ENCODE results near the gene PPP1R3E.
"Not testable (repeated sequence)": the region's sequence is repeated elsewhere in the genome, so short reads cannot be mapped to it uniquely, and the experiment has no call there.

Gene PPP1R3E

GRCh38 chr14:23302290-23303225 lies at the start of gene PPP1R3E:
PPP1R3E (minus strand) TSS chr14:23302859; CDS start chr14:23302576, 283 bp downstream.
- peak; percentile 88 for DNase-seq

DNA sequence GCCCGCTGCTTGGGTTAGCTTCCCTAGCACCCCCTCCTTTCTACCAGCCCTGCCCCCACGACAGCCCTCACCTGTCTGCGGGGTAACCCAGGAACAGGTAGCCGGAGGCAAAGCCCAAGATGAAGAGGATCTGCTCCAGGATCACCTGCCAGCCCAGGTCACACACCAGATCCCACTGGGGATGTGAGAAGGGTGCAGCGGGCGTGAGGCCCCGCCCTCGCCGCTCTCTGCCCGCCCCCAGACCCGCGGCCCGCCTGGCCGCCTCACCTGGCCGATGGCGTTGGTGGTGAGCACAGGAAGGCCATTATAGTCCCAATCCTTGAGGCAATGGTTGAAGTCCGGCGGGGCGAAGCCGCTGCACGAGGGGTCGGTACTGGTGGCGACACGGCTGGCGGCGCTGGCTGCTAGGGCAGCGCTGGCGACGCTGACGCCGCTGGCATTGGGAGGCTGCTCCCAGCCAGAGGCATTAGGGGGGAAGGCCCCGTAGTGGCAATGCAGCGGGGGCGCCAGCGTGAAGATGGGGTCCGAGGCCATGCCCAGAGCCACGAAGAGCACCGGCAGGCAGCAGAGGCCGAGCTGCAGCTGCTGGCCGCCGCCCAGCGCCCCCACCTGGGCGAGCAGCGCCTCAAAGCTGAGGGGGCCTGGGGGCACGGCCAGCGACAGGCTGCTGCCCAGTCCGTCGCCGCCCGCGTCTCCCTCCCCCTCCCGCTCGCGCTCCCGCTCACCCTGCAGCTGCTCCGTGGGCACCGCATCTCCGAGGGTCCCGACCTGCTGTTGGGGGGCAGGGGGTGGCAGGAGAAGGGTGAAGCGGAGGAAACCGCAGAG lies 49.2 kb upstream of the PPP1R3E start:
- DNase-seq: no peak

DNA sequence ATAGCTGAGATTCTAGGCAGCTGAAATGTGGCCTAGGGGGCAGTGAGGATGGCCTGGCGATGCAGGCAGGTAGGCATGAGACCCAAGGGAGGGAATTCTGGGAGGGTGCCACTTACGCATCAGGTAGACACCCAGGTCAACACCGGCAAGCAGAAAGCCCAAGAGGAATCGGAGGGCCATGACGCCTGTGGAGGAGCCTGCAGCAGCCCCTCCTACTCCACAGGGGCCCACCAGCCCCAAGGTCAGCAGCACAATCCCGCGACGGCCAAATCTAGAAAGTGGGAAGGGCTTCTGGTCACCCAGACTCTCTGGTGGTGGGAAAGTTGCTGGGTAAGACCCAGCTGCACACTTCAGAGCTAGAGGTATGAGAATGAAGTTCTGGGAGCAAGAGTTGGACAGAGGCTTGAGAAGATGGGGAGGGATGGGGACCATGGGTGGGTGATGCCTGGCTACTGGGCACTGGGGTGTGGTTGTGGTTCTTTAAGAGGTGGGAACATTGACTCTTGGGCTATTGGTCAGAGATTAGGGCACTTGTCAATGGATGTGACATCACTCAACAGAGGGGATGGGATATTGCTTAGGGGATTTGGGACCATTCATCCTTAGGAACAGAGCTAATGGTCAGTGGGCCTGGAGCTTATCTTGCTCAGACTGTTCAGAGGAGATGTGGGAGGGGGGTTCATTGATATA lies 46.6 kb upstream of the PPP1R3E start:
- no peak for DNase-seq

GRCh38 chr14:23348297-23348655 lies 45.6 kb upstream of the PPP1R3E start:
- DNase-seq: no peak

GRCh38 chr14:23347406-23348296 lies 45.0 kb upstream of the PPP1R3E start:
- DNase-seq: no peak

GRCh38 chr14:23346693-23347405 lies 44.2 kb upstream of the PPP1R3E start:
- DNase-seq: no peak

- DNase-seq: no peak
Measured at GRCh38 chr14:23345987-23346692, 43.5 kb upstream of the PPP1R3E start.

- DNase-seq: no peak
Measured at GRCh38 chr14:23344481-23344880, 41.8 kb upstream of the PPP1R3E start.

DNA sequence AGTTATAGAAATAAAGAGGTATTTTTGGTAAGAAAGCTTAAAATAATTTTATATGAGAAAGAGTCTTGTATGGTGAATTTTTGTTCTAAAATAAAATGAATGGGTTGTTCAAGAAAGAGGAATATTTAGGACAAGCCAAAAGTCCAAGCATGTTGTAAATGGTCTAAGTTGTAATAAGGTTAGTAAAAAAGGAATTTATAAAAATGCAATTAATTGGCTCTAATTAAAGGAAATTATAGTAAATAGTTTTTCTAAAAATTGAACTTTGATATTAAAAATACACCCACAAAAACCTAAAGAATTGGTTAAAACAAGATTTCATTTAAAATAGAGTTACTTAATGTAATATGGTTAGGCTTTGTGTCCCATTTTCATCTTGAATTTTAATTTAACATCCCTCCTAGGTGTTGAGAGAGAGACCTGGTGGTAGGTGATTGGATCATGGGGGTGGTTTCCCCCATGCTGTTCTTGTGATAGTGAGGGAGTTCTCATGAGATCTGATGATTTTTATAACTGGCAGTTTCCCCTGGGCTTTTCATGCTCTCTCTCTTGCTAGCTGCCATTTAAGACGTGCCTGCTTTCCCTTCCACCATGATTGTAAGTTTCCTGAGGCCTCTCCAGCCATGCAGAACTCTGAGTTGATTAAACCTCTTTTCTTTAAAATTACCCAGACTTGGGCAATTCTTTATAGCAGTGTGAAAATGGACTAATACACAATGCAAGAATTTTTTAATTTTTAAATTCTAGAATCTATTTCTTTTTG lies 37.0 kb upstream of the PPP1R3E start:
- DNase-seq: no peak

GRCh38 chr14:23335623-23336022 lies 33.0 kb upstream of the PPP1R3E start:
- no peak for DNase-seq

- DNase-seq: peak; percentile 70
Measured at GRCh38 chr14:23327947-23328744, 25.5 kb upstream of the PPP1R3E start.

- no peak for DNase-seq
Measured at GRCh38 chr14:23326491-23327332, 24.1 kb upstream of the PPP1R3E start.

DNA sequence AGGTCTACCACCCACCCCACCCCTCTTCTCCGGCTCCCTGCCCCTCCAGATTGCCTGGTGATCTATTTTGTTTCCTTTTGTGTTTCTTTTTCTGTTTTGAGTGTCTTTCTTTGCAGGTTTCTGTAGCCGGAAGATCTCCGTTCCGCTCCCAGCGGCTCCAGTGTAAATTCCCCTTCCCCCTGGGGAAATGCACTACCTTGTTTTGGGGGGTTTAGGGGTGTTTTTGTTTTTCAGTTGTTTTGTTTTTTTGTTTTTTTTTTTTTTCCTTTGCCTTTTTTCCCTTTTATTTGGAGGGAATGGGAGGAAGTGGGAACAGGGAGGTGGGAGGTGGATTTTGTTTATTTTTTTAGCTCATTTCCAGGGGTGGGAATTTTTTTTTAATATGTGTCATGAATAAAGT lies 23.1 kb upstream of the PPP1R3E start:
- DNase-seq: not testable (repeated sequence)

DNA sequence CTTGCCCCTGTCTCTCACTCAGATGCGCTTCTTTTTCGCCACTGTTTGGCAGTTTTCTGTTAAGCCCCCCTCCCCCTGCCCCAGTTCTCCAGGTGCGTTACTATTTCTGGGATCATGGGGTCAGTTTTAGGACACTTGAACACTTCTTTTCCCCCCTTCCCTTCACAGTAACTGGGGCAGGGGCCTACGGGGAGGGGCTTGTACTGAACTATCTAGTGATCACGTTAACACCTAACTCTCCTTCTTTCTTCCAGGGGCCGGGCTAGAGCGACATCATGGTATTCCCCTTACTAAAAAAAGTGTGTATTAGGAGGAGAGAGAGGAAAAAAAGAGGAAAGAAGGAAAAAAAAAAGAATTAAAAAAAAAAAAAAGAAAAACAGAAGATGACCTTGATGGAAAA lies 22.3 kb upstream of the PPP1R3E start:
- no peak for DNase-seq

DNA sequence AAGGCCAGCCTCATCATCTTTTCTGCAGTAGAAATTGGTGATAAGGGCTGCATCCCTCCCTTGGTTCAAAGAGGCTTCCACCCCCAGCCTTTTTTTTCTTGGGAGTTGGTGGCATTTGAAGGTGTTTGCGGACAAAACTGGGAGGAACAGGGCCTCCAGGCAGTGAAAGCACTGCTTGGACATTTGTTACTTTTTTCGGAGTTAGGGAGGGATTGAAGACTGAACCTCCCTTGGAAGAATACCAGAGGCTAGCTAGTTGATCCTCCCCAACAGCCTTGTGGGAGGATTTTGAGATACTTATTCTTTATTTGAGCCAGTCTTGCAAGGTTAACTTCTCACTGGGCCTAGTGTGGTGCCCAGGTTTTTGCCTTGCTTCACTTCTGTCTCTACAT lies 21.8 kb upstream of the PPP1R3E start:
- no peak for DNase-seq

DNA sequence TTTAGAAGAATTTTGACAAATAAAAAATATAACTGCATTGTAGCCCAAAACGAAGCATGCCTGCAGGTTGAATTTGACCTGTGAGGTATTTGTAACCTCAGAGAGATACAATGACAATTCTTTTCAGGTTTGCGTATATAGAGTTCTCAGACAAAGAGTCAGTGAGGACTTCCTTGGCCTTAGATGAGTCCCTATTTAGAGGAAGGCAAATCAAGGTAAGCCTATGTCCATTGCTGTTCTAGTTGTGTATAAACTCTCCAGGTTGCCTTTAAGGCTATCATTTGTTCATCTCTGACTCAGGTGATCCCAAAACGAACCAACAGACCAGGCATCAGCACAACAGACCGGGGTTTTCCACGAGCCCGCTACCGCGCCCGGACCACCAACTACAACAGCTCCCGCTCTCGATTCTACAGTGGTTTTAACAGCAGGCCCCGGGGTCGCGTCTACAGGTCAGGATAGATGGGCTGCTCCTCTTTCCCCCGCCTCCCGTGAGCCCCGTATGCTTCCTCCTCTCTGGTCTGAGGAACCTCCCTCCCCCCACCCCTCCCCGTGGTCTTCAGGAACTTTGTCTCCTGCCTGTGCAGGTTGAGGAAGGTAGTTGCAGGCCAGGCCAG lies 21.3 kb upstream of the PPP1R3E start:
- no peak for DNase-seq
